Midbrain (tissue), 1 donor: ENCODE measurements around the gene PYGB.
"Not testable (repeated sequence)": the region's sequence is repeated elsewhere in the genome, so short reads cannot be mapped to it uniquely, and the experiment has no call there.

ENCODE experiments used
- DNase-seq: peaks from one replicate; lab custom pipeline; 2025; lab: John Stamatoyannopoulos, UW

PYGB gene

GRCh38 chr20:25249198-25249931, 1.5 kb downstream of the PYGB start:
- DNase-seq = peak; percentile 51

GRCh38 chr20:25250508-25250907, 2.6 kb downstream of the PYGB start:
- peak; percentile 5 for DNase-seq

- DNase-seq = no peak
These were observed 3.1 kb downstream of the PYGB start for GRCh38 chr20:25251019-25251418.

GRCh38 chr20:25251558-25251957, 3.7 kb downstream of the PYGB start:
- peak; percentile 24 for DNase-seq

- no peak for DNase-seq
These were observed 4.4 kb downstream of the PYGB start for GRCh38 chr20:25252230-25252651.

- DNase-seq = no peak
These were observed 5.0 kb downstream of the PYGB start for GRCh38 chr20:25252686-25253421.

GRCh38 chr20:25253606-25254275, 5.9 kb downstream of the PYGB start:
- no peak for DNase-seq

- DNase-seq = peak; percentile 21
These were observed 6.7 kb downstream of the PYGB start for GRCh38 chr20:25254571-25254970.

GRCh38 chr20:25254986-25255680, 7.2 kb downstream of the PYGB start:
- DNase-seq = peak; percentile 71

GRCh38 chr20:25256226-25256859, 8.5 kb downstream of the PYGB start:
- DNase-seq = no peak

- DNase-seq = no peak
These were observed 9.2 kb downstream of the PYGB start for GRCh38 chr20:25257130-25257529.

DNA sequence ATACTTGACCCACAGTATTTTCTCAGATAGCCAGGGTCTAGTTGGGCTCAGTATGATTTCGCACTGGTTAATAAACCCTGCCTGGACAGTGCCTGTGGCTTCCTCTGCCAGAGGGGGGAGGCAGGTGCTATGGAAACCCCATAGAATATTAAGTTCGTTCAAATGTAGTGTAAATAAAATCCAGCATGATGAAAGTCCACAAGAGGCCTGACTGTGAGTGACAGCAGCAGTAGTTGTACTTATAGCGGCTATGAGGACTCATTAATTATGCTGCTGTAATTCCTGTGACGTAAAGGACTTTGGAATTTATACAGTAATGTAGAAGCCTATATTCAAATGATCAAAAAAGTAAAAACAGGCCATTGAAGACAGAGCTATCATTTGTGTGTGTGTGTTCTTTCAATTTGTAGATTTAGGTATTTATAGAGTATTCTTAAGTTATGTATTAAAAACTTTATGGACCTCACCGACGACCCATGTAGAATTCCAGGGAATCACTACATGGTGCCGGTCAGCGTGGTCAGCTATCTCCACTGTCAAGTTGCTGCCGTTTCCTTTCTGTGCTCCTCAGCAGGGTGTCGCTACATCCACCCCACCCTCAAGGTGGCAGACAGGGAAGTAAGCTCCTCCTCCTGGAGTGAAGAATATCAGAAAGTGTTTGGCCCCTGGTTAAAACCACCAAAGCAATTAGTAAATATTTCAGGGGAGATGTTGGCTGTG, 10.0 kb downstream of the PYGB start:
- no peak for DNase-seq

DNA sequence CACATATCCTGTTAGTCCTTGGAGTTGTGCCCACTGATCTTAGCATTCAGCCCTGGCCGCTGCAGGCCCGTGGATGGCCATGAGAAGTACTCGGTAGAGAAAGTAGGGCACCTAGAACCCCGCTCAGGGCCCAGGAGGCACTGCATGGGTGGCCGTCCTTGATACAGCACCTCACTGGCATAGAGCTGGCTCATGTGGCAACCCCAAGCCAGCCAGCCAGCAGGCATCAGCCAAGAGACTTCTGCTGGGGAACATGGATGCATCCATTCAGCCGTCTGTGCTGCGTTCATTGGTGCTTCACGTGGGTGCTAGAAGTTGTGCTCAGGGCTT, 10.6 kb downstream of the PYGB start:
- DNase-seq = no peak

GRCh38 chr20:25258828-25259227, 10.9 kb downstream of the PYGB start:
- no peak for DNase-seq

DNA sequence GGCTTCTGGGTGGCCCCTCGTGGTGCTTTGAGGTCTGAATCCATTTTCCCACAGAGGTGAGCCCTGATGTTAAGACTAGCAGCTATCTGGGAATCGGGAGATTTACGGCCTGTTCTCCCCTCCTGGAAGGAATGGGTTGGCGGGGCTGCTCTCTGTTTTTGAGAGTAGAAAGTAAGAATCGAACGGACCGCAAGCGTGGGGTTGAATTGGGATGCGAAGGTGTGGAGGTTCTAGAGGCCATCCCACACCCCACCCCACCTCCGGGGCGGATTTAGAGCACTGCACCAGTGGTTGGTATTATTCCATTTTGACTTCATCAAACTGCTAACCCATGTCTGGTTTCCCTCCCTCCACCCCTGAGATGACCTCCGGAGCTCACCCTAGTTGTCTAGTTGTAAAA, 11.5 kb downstream of the PYGB start:
- DNase-seq = no peak

GRCh38 chr20:25259788-25260254, 11.9 kb downstream of the PYGB start:
- no peak for DNase-seq

- not testable (repeated sequence) for DNase-seq
These were observed 13.0 kb downstream of the PYGB start for GRCh38 chr20:25260770-25261437.

DNA sequence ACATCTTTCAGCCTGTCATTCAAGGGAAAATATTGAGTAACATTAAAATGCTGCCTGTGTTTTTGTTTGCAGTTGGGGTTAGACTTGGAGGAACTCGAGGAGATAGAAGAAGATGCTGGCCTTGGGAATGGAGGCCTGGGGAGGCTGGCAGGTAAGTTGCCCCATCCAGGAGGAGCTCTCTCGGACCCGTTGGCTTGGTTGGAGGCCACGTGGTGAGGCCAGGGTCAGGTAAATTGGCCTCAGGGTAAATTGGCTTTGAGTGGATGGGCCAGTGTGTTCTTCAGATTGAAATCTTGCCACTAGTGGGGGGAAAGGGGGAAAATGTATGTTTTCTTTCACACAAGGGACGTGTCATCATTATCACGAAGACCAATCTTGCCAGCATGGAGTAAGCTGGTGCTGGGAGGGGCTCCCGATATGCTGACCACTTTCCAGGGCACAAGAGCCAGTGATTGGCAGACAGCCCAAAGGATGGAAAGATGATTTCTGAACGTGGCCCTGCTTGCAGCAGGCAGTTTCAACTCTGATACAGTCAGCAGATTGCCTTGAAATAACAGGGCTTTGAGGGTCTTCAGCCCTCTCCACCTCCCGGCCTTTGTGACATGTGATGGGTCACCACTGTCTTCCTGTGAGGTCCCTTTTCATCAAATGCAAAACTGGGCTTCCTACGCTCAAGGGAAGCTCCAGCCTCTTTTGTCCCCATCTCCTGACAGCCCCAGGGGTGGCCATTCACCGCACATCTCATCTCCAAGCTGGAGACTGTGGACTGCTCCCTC, 21.4 kb downstream of the PYGB start:
- DNase-seq = no peak

- no peak for DNase-seq
These were observed 21.9 kb downstream of the PYGB start for GRCh38 chr20:25269833-25270170.

DNA sequence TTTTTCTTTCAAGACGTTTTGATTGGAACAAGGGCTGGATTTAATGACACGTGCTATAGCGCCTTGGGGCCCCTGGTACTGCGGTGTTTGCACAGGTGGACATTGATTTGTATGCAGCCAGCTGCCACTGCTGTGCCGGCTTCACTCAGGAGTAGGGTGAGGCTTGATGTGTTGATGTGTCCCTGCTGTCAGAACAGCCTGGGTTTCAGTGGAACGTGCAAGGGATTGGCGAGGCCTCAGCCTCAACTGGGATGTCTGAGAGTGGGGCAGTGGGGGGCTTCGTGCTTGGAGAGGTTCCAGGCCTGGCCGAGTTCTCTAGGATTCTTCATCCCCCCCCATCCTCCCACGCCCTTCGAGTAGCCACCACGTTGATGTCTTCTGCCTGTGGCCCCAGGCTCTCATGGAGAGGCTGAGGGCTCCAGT, 23.0 kb downstream of the PYGB start:
- DNase-seq = no peak
